ENCODE measurements around the gene NUDT11.
"Not testable (repeated sequence)": the region's sequence is repeated elsewhere in the genome, so short reads cannot be mapped to it uniquely, and the experiment has no call there.

The NUDT11 gene
- total RNA-seq: 0 to 0.55 (median 0.12) reads per million in 17 experiments

DNA sequence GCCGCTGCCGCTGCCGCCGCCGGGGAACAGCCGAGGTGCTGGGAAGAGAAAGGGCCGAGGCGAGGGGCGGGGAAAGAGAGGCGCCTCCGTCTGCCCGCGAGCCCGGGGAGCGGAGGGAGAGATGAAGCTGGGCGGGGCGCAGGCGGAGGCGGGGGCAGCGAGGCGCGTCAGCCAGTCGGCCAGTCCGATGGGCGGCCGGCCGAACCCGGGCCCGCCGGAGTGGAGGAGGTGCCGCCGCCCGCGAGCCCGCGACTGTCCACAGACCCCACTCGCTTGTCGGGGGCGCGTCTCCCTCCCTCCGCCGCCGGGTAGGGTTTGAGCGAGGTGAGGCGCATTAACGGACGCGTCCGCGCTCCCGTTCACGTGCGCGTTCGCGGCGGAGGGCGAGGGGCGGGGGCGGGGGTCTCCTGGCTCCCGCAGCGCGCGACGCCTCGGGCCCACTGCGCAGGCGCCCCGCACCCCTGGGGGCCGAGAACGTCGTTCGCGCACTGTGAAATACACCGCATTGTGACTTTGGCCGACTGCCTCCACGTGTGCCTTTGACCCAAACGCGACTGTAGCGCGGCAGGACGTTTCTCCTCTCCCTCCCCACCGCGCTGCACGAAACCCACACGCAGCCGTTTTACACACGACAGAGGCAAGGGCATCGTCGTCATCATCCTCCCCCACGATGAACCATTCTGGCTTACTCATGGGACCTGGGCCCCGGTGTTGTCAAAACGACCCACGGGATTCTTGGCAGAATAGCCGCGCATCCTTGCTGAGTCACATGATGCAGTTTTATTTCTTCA lies at the start of gene NUDT11:
Gene NUDT11, minus strand, starts transcription at position 92 of the 791 bp plus-strand sequence. CDS start 148 bp downstream, outside the sequence.
- DNase-seq: peak; percentile 16 to 51 (median 34)

DNA sequence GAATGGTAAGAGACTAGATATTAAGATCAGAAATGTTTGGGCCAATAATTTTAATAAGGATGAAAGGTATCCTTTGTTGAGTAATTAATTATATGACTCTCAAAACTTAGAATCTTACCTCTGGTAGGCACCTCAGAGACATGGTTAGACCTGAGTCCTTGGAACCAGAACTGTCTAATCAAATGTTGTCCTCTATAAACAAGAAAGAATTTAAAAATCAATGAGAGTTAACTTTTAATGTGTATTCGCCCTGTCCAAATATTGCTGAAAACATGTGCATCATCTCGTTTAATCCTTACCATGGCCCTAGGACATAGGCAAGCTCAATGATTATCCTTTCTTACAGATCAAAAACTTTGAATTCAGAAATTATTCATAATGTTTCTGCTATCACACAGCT lies 24.0 kb upstream of the NUDT11 start:
- DNase-seq: no peak

GRCh38 chrX:51519131-51519530 lies 22.7 kb upstream of the NUDT11 start:
- not testable (repeated sequence) for DNase-seq

DNA sequence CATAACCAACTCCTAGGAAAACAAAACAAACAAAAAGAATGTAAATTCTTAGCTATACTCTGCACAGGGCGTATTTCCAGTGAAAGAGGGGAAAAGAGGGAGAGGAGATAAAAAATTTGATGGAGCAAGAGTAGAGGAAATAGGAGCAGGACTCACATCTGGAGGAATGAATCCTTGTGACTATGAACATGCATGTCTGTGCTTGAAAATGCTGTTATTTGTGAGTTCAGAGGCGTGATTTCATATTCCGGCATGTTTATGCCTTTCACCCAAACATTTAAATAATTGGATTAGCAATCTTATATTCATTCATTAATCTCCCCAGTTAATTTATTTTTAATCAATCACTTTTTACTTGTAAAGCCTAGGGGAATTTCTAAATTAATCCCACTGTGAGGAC lies 11.2 kb upstream of the NUDT11 start:
- no peak for DNase-seq

- peak in 1 of 4 experiments; percentile 3 for DNase-seq
Measured at GRCh38 chrX:51495701-51496488, 497 bp downstream of the NUDT11 start.

- DNase-seq: no peak
Measured at GRCh38 chrX:51494409-51494808, 2.0 kb downstream of the NUDT11 start.

DNA sequence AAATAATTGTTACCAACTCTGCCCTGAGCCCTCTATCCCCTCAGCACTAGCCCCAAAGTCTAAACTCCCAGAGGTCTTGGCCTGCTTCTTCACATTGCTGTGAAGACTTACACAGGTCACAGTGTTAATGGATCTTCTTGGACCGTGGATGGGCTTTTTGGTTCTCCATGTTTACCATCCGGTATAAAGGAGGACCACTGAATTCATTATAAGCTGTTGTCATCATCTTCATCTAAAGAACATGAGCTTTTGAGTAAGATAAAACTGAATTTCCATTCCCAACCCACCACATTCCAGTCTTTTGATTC lies 8.5 kb downstream of the NUDT11 start:
- DNase-seq: no peak

DNA sequence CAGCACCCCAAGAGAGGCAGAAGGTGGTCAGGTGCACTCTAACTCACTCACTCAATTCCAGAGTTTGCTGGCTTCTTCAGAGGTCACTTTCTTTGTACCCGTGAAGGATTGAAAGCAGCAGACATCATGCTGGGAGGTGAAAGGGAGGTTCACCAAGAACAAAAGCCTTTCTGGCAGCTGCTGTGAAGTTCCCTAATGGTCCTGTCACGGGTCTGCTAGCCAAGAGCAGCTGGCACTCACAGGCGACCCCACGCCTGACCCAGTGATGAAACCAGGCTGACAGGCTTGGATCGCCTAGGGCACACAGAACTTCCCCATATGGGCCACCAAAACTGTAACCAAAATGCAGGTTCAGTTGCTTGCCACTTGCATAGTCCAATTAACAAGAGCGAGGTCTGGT lies 11.8 kb downstream of the NUDT11 start:
- peak in 2 of 4 experiments; percentile 13 to 23 for DNase-seq

- DNase-seq: not testable (repeated sequence)
Measured at GRCh38 chrX:51482411-51482810, 14.0 kb downstream of the NUDT11 start.

GRCh38 chrX:51476930-51477329 lies 19.5 kb downstream of the NUDT11 start:
- no peak for DNase-seq

GRCh38 chrX:51463322-51463721 lies 33.1 kb downstream of the NUDT11 start:
- DNase-seq: no peak

- DNase-seq: peak; percentile 18 to 40 (median 27)
Measured at GRCh38 chrX:51461053-51462044, 35.0 kb downstream of the NUDT11 start.

DNA sequence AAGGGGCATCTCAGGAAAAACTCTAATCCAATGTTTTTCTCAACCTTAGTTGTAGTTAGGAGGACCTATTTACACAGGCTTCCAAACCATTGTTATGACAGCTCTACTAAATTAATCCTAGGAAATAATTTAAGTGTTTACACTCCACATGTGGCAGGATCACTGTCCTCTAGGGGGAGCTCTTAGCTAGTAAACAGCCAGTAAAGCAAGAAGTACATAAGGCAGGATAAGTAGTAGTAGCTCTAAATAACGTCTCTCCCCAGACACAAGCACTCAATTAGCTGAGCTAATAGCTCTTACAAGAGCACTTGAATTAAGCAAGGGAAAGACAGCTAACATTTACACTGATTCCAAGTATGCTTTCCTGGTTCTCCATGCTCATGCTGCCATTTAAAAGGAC lies 37.3 kb downstream of the NUDT11 start:
- peak; percentile 11 to 62 (median 49) for DNase-seq

GRCh38 chrX:51456814-51457213 lies 39.6 kb downstream of the NUDT11 start:
- DNase-seq: no peak

- DNase-seq: no peak
Measured at GRCh38 chrX:51456246-51456645, 40.1 kb downstream of the NUDT11 start.

GRCh38 chrX:51440365-51440764 lies 56.0 kb downstream of the NUDT11 start:
- no peak for DNase-seq

Measured in suppressor macrophage (primary cell).